ENCODE data around the gene KRT20. TPM values are rescaled to one million over a fixed set of nuclear protein-coding genes. Genes with fewer than 3 reads are reported as not detected.
A peak's percentile ranks its signal among the peaks of the same experiment; 100 is the strongest.

KRT20 gene
- polyA plus RNA-seq, 3 donors, result not detected

- no peaks in the 10 kb centered on the region for H3K9me3 ChIP-seq (replicated peaks in 1 of 2; ENCODE audit: control insufficient read depth in 1 of 2, insufficient read depth in 1 of 2, low read length in 2 of 2)
- H3K4me2 ChIP-seq (replicated peaks; ENCODE audit: extremely low read depth, low read length, poor library complexity, severe bottlenecking), result no peak overlapping the region
- no CpG with 5 or more reads among the region's 4 CpGs for WGBS (ENCODE audit: insufficient coverage)
- H3K4me3 ChIP-seq (replicated peaks in 1 of 3; ENCODE audit: low read depth in 2 of 3, low read length in 3 of 3), result no peak overlapping the region
- no peak overlapping the region for H3K4me3 Mint-ChIP-seq
- peaks cover 4 to 9% of the 10 kb centered on the region in 2 donors for H3K27me3 ChIP-seq (ENCODE audit: control insufficient read depth in 2 of 2, insufficient read depth in 2 of 2, low read length in 2 of 2)
- no peaks in the 10 kb centered on the region for H3K36me3 Mint-ChIP-seq
- no peak for TF ChIP-seq CTCF (IDR thresholded peaks at IDR 0.05)
- no peaks in the 10 kb centered on the region for H3K79me2 ChIP-seq (ENCODE audit: insufficient read depth, low read length)
- H3K36me3 ChIP-seq (replicated peaks in 1 of 2; ENCODE audit: control insufficient read depth in 1 of 2, insufficient read depth in 2 of 2, low read length in 2 of 2), result no peaks in the 10 kb centered on the region
- H3K9me3 Mint-ChIP-seq, result no peaks in the 10 kb centered on the region
- intact Hi-C loops (cut with micrococcal nuclease), result loop anchor here (5.0 to 10.0 kb wide), 7 partner anchors 413 to 755 kb away; partner anchors contain the start of gene KRT13 (in 1 of the 2)
- H3K4me1 Mint-ChIP-seq, result peaks cover 36% of the 10 kb centered on the region
- H3K9ac ChIP-seq (ENCODE audit: insufficient read depth, low read length, poor library complexity, severe bottlenecking), result no peak overlapping the region
- H3K27me3 Mint-ChIP-seq (ENCODE audit: low read depth in 3 of 3), result peaks cover 14 to 20% (median 15%) of the 10 kb centered on the region in 3 donors
- peak; percentile 23 to 36 (median 29) for DNase-seq
- no peaks in the 10 kb centered on the region for H4K20me1 ChIP-seq (ENCODE audit: insufficient read depth, low read length)
- peaks cover 46 to 48% of the 10 kb centered on the region in 2 donors for H3K4me1 ChIP-seq (ENCODE audit: control insufficient read depth in 1 of 2, insufficient read depth in 2 of 2, low read length in 2 of 2)
- peak overlapping the region in 1 of 2 donors; percentile 28 for H3K27ac ChIP-seq (ENCODE audit: low read depth in 1 of 2, low read length in 2 of 2)
- no peak overlapping the region for H2AFZ ChIP-seq (ENCODE audit: insufficient read depth, low read depth, low read length, poor library complexity, severe bottlenecking)
- peak overlapping the region in 4 of 7 donors; percentile 26 to 81 (median 46) for H3K27ac Mint-ChIP-seq
Measured at GRCh38 chr17:40909755-40910154, 24.7 kb upstream of the KRT20 start.

- Mint-ChIP-seq H3K4me1 (peaks cover 35% of the 10 kb centered on the region), H3K4me3 (no peak overlapping the region), H3K36me3 (no peaks in the 10 kb centered on the region), H3K9me3 (no peaks in the 10 kb centered on the region), H3K27me3 (ENCODE audit: low read depth in 3 of 3) (peaks cover 14 to 23% (median 17%) of the 10 kb centered on the region in 3 donors), H3K27ac (peak overlapping the region in 2 of 7 donors; percentile 26 to 81)
- 0% methylated on average over 2 of the region's 5 CpGs for WGBS (ENCODE audit: insufficient coverage)
- Histone ChIP-seq H3K4me1 (ENCODE audit: control insufficient read depth in 1 of 2, insufficient read depth in 2 of 2, low read length in 2 of 2) (peaks cover 42 to 44% of the 10 kb centered on the region in 2 donors), H3K9ac (ENCODE audit: insufficient read depth, low read length, poor library complexity, severe bottlenecking) (no peak overlapping the region), H2AFZ (ENCODE audit: insufficient read depth, low read depth, low read length, poor library complexity, severe bottlenecking) (no peak overlapping the region), H3K27me3 (ENCODE audit: control insufficient read depth in 2 of 2, insufficient read depth in 2 of 2, low read length in 2 of 2) (peaks cover 4 to 9% of the 10 kb centered on the region in 2 donors), H3K79me2 (ENCODE audit: insufficient read depth, low read length) (no peaks in the 10 kb centered on the region), H3K36me3 (replicated peaks in 1 of 2; ENCODE audit: control insufficient read depth in 1 of 2, insufficient read depth in 2 of 2, low read length in 2 of 2) (no peaks in the 10 kb centered on the region), H3K9me3 (replicated peaks in 1 of 2; ENCODE audit: control insufficient read depth in 1 of 2, insufficient read depth in 1 of 2, low read length in 2 of 2) (no peaks in the 10 kb centered on the region), H4K20me1 (ENCODE audit: insufficient read depth, low read length) (no peaks in the 10 kb centered on the region), H3K27ac (ENCODE audit: low read depth in 1 of 2, low read length in 2 of 2) (peak overlapping the region in 1 of 2 donors; percentile 28), H3K4me2 (replicated peaks; ENCODE audit: extremely low read depth, low read length, poor library complexity, severe bottlenecking) (no peak overlapping the region), H3K4me3 (replicated peaks in 1 of 3; ENCODE audit: low read depth in 2 of 3, low read length in 3 of 3) (no peak overlapping the region)
- peak; percentile 87 to 94 (median 93) for DNase-seq
- peak; percentile 93 for TF ChIP-seq CTCF (IDR thresholded peaks at IDR 0.05)
- intact Hi-C loops (cut with micrococcal nuclease), result loop anchor here (5.0 to 10.0 kb wide), 6 partner anchors 413 to 755 kb away; no protein-coding TSS in a partner anchor
Measured at GRCh38 chr17:40909351-40909750, 24.3 kb upstream of the KRT20 start.
